ENCODE measurements around the gene FLT1.

DNA sequence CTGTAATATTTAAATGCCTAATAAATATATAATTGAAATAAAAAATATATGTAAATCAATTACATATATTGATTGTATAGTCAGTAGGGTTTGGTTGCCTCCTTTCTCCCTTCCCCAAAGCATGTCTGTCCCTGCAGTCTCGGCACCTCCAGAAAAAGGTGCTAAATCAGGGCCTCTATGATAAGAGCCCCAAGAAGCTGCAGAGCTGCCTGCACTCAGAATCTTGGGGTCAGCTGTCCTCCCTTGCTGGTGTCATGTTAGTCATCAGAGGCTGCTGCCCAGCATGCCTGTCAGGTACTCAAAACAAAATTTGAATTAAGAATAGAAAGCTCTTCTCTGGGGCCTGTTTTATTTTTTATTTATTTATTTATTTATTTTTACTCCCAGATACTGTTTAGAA is 9.8 kb downstream of the FLT1 start:
- TF ChIP-seq, protein P1, sequence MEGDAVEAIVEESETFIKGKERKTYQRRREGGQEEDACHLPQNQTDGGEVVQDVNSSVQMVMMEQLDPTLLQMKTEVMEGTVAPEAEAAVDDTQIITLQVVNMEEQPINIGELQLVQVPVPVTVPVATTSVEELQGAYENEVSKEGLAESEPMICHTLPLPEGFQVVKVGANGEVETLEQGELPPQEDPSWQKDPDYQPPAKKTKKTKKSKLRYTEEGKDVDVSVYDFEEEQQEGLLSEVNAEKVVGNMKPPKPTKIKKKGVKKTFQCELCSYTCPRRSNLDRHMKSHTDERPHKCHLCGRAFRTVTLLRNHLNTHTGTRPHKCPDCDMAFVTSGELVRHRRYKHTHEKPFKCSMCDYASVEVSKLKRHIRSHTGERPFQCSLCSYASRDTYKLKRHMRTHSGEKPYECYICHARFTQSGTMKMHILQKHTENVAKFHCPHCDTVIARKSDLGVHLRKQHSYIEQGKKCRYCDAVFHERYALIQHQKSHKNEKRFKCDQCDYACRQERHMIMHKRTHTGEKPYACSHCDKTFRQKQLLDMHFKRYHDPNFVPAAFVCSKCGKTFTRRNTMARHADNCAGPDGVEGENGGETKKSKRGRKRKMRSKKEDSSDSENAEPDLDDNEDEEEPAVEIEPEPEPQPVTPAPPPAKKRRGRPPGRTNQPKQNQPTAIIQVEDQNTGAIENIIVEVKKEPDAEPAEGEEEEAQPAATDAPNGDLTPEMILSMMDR (conservative IDR thresholded peaks at IDR 0.05 in 1 of 2, IDR thresholded peaks at IDR 0.05 in 1 of 2; ENCODE audit: extremely low read depth in 1 of 2, insufficient read depth in 1 of 2, low read depth in 1 of 2, low read length in 2 of 2), result no peak
- TF ChIP-seq EZH2 (IDR thresholded peaks at IDR 0.05; ENCODE audit: borderline replicate concordance, low read length), result no peak

All from mammary epithelial cell (primary cell).